IMR-90 (cell line): ENCODE results near the gene ETV7.

Experiments
- CHD1 ChIP-seq: IDR thresholded peaks from 2 replicates; pipeline ENCODE4 v1.6.1; 2012; ENCODE audit warnings: low read depth, low read length, improper control_type of control experiment
- CTCF ChIP-seq: conservative IDR thresholded peaks from 2 replicates; pipeline ENCODE4 v1.5.1; 2012; ENCODE audit warnings: mild to moderate bottlenecking, low read depth, low read length, improper control_type of control experiment
- ELK1 ChIP-seq: fragments of 150-350 bp; IDR thresholded peaks from 2 replicates; pipeline ENCODE4 v1.6.1; 2016; ENCODE audit warnings: low read depth, mild to moderate bottlenecking, low read length, moderate library complexity, borderline replicate concordance
- FOS ChIP-seq: fragments of 150-350 bp; IDR thresholded peaks from 2 replicates; pipeline ENCODE4 v1.6.1; 2016; ENCODE audit warnings: low read depth, low read length
- MAFK ChIP-seq: IDR thresholded peaks from 2 replicates; pipeline ENCODE4 v1.6.1; 2012; ENCODE audit warnings: low read depth, low read length, improper control_type of control experiment
- MXI1 ChIP-seq: IDR thresholded peaks from 2 replicates; pipeline ENCODE4 v1.6.1; 2012; ENCODE audit warnings: low read depth, mild to moderate bottlenecking, low read length, moderate library complexity, borderline replicate concordance
- POLR2A ChIP-seq: IDR thresholded peaks from 2 replicates; pipeline ENCODE4 v1.6.1; 2012; ENCODE audit warnings: mild to moderate bottlenecking, low read depth, low read length
- RAD21 ChIP-seq: IDR thresholded peaks from 2 replicates; pipeline ENCODE4 v1.6.1; 2012; ENCODE audit warnings: low read length, improper control_type of control experiment
- RCOR1 ChIP-seq: IDR thresholded peaks from 2 replicates; pipeline ENCODE4 v1.6.1; 2012; ENCODE audit warnings: mild to moderate bottlenecking, low read length, improper control_type of control experiment; ENCODE audit not compliant: insufficient replicate concordance
- RFX5 ChIP-seq: IDR thresholded peaks from 2 replicates; pipeline ENCODE4 v1.8.0; 2012; ENCODE audit warnings: low read depth, mild to moderate bottlenecking, low read length, moderate library complexity
- SMC3 ChIP-seq: fragments of 150-350 bp; IDR thresholded peaks from 2 replicates; pipeline ENCODE4 v1.6.1; 2016; ENCODE audit warnings: low read depth, mild to moderate bottlenecking, antibody characterized with exemption, low read length, moderate library complexity
- USF2 ChIP-seq: fragments of 150-350 bp; IDR thresholded peaks from 2 replicates; pipeline ENCODE4 v1.6.1; 2017; ENCODE audit warnings: mild to moderate bottlenecking, antibody characterized with exemption, low read length, low read depth

GRCh38 chr6:36336779-36337241 is 50.7 kb downstream of the ETV7 start, which contains the start of gene BNIP5:
- no peak for TF ChIP-seq RFX5
- TF ChIP-seq CTCF = no peak
- TF ChIP-seq RCOR1 = no peak
- no peak for TF ChIP-seq POLR2A
- TF ChIP-seq CHD1 = no peak
- no peak for TF ChIP-seq MAFK
- TF ChIP-seq USF2 = no peak
- no peak for TF ChIP-seq ELK1
- TF ChIP-seq RAD21 = no peak
- no peak for TF ChIP-seq SMC3
- TF ChIP-seq FOS = no peak
- no peak for TF ChIP-seq MXI1
